DMS153 (cell line): Measurements from ENCODE around the gene SVIL.
"Not testable (repeated sequence)": the region's sequence is repeated elsewhere in the genome, so short reads cannot be mapped to it uniquely, and the experiment has no call there.

Source experiments
- DNase-seq: peaks from one replicate; lab custom pipeline; 2025; lab: John Stamatoyannopoulos, UW

The SVIL gene

DNA sequence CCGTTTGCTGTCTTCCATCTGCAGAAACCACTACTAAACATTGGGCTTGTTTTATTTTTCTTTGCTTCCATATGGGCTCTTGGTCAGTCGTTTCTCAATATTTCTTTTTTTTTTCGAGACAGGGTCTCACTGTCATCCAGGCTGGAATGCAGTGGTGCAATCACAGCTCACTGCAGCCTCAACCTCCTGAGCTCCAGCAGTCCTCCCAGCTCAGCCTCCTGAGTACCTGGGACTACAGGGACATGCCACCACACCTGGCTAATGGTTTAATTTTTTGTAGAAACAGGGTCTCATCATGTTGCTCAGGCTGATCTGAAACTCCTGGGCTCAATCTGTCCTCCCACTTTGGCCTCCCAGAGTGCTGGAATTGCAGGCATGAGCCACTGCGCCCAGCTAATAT, 182.8 kb downstream of the SVIL start:
- no peak for DNase-seq

GRCh38 chr10:29450405-29450804, 184.4 kb downstream of the SVIL start:
- no peak for DNase-seq

- DNase-seq: peak; percentile 1
Measured at GRCh38 chr10:29448756-29449592, 185.8 kb downstream of the SVIL start.

DNA sequence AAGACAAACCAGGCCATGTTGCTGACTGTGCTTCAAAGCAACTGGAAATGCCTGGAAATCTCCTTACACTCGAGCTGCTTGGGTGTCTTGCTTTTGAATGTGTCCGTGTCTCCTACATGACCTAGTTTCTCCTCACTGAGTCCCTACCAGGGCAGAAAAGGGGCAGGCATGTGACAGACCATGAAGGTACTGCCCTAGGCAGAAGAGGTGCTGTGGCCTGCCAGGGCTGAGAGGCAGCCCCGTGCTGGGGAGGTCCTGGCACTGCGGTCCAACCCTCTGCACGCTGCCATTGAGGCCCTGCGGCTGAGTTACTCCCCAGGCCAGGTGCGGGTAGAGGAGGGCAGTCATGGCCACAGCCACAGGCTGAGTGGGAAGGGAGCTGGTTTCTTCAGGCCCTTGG, 186.6 kb downstream of the SVIL start:
- no peak for DNase-seq

- no peak for DNase-seq
Measured at GRCh38 chr10:29446327-29446726, 188.4 kb downstream of the SVIL start.

DNA sequence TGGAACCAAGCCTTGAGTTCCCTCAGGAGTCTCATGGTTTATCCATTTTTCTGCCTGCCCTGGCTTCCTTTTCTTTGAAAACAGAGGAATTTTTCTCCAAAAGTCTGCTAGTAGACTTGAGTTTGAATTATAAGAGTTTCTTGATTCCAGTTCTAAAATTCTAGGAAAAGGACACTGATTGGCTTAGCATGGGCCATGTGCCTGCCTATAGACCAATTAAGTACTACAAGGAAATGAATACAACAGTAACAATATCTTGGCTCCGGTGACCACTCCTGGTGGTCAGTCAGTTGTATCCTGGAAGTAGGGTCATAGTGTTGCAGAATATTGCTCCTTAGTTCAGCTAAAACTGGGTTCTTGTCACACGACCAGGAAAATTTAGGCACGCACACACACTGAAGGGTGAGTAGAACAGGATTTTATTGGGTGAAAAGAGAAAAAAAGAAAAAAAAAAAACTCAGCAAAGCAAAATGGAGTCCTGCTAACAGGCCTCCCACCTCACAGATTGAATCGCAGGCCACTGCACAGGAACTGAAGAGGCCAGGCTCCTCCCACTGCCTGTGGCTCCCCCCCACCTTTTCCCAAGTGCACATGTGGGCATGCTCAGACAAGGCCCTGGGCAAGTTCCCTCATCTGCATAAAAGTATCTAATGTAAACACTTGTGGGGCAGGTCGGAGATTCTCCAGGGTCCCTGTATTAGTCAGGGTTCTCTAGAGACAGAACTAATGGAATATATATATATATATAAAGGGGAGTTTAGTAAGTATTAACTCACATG, 190.8 kb downstream of the SVIL start:
- DNase-seq: no peak

- no peak for DNase-seq
Measured at GRCh38 chr10:29440981-29441380, 193.8 kb downstream of the SVIL start.

GRCh38 chr10:29439005-29439404, 195.8 kb downstream of the SVIL start:
- DNase-seq: not testable (repeated sequence)

DNA sequence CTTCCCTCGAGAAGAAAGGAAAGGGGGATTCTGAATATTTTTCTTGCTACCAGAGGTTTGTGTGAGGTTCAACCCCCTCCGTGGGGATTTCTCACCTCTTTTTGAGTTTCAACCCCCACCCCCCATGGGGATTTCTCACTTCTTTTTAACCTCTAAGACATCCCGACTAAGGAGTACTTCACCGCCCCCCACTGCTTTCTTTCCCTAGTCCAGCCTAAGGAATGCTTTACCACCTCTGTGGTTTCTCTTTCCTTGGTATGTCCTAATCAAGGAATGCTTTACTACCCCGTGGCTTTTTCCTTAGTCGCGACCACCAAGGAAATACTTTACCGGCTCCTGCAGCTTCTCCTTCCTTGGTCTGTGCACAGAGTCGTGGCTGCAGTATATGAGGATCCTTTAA, 196.5 kb downstream of the SVIL start:
- DNase-seq: no peak

DNA sequence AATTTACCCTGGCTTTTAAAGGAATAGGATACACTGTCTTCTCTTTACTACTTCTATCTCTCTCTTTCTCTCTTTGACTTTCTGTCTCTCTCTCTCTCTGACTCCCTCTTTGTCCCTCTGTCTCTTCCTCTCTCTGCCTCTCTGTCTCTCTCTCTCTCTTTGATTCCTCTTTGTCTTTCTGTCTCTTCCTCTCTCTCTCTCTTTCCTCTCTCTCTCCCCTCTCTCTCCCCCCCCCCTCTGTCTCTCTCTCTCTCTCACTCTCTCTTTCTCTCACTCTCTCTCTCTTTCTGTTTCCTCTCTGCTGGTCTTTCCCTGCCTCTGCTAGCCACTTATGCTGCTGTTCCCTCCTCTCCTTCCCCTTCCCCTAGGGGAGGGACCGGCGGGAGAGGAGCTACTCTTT, 196.9 kb downstream of the SVIL start:
- no peak for DNase-seq

- no peak for DNase-seq
Measured at GRCh38 chr10:29435809-29436501, 198.8 kb downstream of the SVIL start.

GRCh38 chr10:29434111-29434510, 200.7 kb downstream of the SVIL start:
- no peak for DNase-seq

DNA sequence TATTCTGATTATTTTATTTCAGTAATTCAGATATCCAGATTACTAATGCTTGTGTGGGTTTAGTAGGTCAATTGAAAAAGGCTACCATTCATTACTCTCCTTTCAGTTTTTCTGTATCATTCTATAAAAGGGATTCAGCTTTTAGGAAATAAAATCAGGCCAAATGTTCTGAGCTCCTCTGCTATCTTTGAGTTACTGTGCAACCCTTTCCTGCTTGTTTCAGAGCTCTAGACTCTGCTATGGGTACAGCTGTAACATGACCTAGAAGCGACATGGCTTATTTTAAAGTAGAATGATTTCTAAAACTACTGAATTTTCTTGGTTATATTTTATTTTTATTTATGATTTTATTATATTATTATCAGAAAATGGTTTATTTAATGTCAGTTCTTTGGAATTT, 203.1 kb downstream of the SVIL start:
- DNase-seq: no peak

DNA sequence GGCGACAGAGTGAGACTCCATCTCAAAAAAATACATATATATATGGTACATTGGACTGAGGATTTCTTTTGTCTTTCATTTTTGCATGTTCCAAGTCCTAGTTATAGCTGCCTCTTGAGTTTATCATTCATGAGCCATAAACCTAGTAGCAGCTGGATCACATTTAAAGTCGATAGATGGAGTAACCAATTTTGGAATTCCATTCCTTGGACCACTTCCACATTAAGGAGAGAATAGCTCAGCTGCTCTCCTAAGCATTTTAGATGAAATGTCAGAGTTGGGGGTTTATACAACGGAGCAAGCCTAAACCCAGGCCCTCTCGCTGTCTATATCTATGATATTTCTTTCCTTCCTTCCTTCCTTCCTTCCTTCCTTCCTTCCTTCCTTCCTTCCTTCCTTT, 204.7 kb downstream of the SVIL start:
- DNase-seq: no peak

- no peak for DNase-seq
Measured at GRCh38 chr10:29428486-29428885, 206.3 kb downstream of the SVIL start.

GRCh38 chr10:29427667-29428066, 207.1 kb downstream of the SVIL start:
- DNase-seq: no peak

DNA sequence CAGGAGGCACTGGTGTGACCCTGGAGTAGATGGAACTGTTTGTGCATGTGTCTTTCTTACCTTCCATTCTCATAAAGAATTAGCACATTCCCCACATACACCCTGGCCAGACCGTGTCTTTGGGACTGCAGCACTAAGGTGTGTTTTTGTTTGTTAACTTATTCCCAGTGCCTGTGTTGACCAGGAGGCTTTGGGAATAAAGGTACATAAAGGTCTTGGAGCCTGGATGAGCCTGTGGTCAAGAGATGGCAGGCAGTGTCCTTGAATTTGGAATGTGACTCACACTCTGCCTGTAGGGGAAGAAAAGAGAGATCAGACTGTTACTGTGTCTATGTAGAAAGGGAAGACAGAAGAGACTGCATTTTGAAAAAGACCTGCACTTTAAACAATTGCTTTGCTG, 208.4 kb downstream of the SVIL start:
- no peak for DNase-seq

GRCh38 chr10:29424017-29424416, 210.8 kb downstream of the SVIL start:
- DNase-seq: no peak

GRCh38 chr10:29420744-29421143, 214.0 kb downstream of the SVIL start:
- no peak for DNase-seq

DNA sequence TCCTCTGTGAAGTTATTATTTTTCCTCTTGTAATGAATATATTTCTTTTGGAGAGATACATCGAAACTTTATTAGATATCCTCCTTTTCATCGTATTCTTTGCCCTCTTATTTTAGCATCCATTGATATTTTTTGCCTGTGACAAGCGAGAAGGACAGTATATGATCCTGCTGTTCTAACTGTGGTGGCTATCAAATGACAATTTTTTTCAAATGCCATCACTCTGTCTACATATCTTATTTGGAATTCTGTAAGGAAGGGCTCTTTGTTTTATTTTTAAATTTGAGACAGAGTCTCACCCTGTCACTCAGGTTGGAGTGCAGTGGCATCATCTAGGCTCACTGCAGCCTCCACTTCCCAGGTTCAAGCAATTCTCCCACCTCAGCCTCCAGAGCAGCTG, 217.4 kb downstream of the SVIL start:
- no peak for DNase-seq

GRCh38 chr10:29415876-29416275, 218.9 kb downstream of the SVIL start:
- no peak for DNase-seq

- no peak for DNase-seq
Measured at GRCh38 chr10:29414501-29414900, 220.3 kb downstream of the SVIL start.

- no peak for DNase-seq
Measured at GRCh38 chr10:29412485-29412884, 222.3 kb downstream of the SVIL start.
